Thoracic aorta (tissue), 2 donors: Measurements from ENCODE around the gene WDR20. TPM values are rescaled to one million over a fixed set of nuclear protein-coding genes. Genes with fewer than 3 reads are reported as not detected.
A peak's percentile ranks its signal among the peaks of the same experiment; 100 is the strongest.

Experiments
- ATAC-seq: fragments of 150-250 bp; one replicate; pipeline ENCODE4 v1.8.0; 2017; ENCODE audit warnings: low read depth; ENCODE audit not compliant: insufficient number of reproducible peaks, low FRiP score
- DNase-seq: peaks from one replicate; pipeline ENCODE4 v3.0.0-alpha.2; 2020; ENCODE audit warnings: low spot score
- H3K27ac ChIP-seq, 2 donors: fragments of 200-600 bp; sonication (generic); 1 replicate in 1 of 2; 2 replicates in 1 of 2; pipeline ENCODE4 v1.5.1; 2016; ENCODE audit warnings: mild to moderate bottlenecking in 2 of 2, moderate library complexity in 2 of 2
- H3K27me3 ChIP-seq: fragments of 200-600 bp; sonication (generic); replicated peaks from 2 replicates; pipeline ENCODE4 v1.6.0; 2016; ENCODE audit warnings: mild to moderate bottlenecking; ENCODE audit not compliant: insufficient read depth
- H3K36me3 ChIP-seq: fragments of 200-600 bp; sonication (generic); one replicate; pipeline ENCODE4 v1.5.1; 2016
- H3K4me1 ChIP-seq, 2 donors: fragments of 200-600 bp; sonication (generic); 1 replicate in 1 of 2; 2 replicates in 1 of 2; pipeline versions ENCODE4 v1.5.1 to v1.6.0; 2016; ENCODE audit warnings: low read depth in 2 of 2, mild to moderate bottlenecking in 1 of 2; ENCODE audit not compliant: control insufficient read depth in 1 of 2
- H3K4me3 ChIP-seq: fragments of 200-600 bp; sonication (generic); 2 replicates; pipeline ENCODE4 v1.5.1; 2016; ENCODE audit warnings: mild to moderate bottlenecking
- H3K9me3 ChIP-seq: fragments of 200-600 bp; sonication (generic); 2 replicates; pipeline ENCODE4 v1.5.1; 2016
- CTCF ChIP-seq: fragments of 200-600 bp; sonication (generic); IDR thresholded peaks from one replicate; pipeline ENCODE4 v1.5.1; 2019; ENCODE audit warnings: antibody characterized with exemption
- total RNA-seq, 2 donors: library from RNA; depleted of rRNA; stranded (reverse); fragments of >200 nt; gene quantifications; one replicate each; pipeline versions ENCODE4 v1.1.0 to v1.2.3, GENCODE V29; 2016

Gene WDR20
- total RNA-seq, 2 donors from 2014 or later: 11.0 to 30.0 TPM

GRCh38 chr14:102233081-102233480, 93.4 kb downstream of the WDR20 start:
- no peak for TF ChIP-seq CTCF
- no peak for ATAC-seq
- DNase-seq: no peak

GRCh38 chr14:102234331-102235264, 94.9 kb downstream of the WDR20 start:
- ATAC-seq (no peak), DNase-seq (no peak)
- no peaks in the 10 kb centered on the region for H3K36me3 ChIP-seq
- H3K4me3 ChIP-seq: peak overlapping the region; percentile 63
- H3K27ac ChIP-seq: peak overlapping the region in 1 of 2 donors; percentile 43
- TF ChIP-seq CTCF: no peak
- H3K9me3 ChIP-seq: no peaks in the 10 kb centered on the region
- H3K27me3 ChIP-seq: no peaks in the 10 kb centered on the region
- peaks cover 0 to 7% of the 10 kb centered on the region in 2 donors for H3K4me1 ChIP-seq

More at GRCh38 chr14:102233081-102233480, 93.4 kb downstream of the WDR20 start:
- Histone ChIP-seq H3K9me3 (no peaks in the 10 kb centered on the region), H3K4me3 (no peak overlapping the region), H3K27me3 (no peaks in the 10 kb centered on the region), H3K36me3 (no peaks in the 10 kb centered on the region), H3K4me1 (peaks cover 0 to 7% of the 10 kb centered on the region in 2 donors), H3K27ac (no peak overlapping the region)

DNA sequence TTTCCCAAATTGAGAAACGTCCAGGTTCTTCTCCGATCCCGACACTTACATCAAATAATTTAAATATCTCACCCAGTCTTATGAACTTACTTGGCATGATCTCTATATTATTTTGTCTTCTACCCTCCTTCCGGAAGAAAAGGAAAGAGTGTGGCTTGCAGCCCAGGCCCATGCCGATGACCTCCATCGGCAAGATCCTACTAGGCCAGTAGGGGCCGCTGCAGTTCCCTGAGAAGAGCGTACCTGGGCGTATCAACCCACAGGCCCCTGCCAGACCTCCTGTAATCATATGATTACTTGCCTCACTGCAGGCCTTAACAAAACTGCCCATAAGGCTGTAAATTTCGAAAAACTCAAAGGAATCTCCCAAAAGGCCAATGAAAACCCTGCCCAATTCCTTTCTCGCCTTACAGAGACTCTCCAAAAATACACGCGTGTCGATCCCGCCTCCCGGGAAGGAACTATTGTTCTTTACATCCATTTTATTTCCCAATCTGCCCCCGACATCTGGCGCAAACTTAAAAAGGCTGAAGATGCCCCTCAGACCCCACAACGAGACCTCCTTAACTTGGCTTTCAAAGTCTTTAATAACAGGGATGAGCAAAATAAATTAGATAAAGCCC, 95.7 kb downstream of the WDR20 start:
- DNase-seq: peak; percentile 59
- Histone ChIP-seq H3K36me3 (no peaks in the 10 kb centered on the region), H3K27ac (peak overlapping the region in 1 of 2 donors; percentile 43), H3K27me3 (no peaks in the 10 kb centered on the region), H3K4me1 (peaks cover 0 to 7% of the 10 kb centered on the region in 2 donors), H3K4me3 (peak overlapping the region; percentile 63), H3K9me3 (no peaks in the 10 kb centered on the region)
- ATAC-seq: peak; percentile 84
- peak; percentile 79 for TF ChIP-seq CTCF

- no peak for ATAC-seq
- no peaks in the 10 kb centered on the region for H3K9me3 ChIP-seq
- H3K36me3 ChIP-seq: no peaks in the 10 kb centered on the region
- no peak overlapping the region for H3K4me3 ChIP-seq
- no peak for DNase-seq
- H3K27ac ChIP-seq: no peak overlapping the region
- no peak for TF ChIP-seq CTCF
- no peaks in the 10 kb centered on the region for H3K27me3 ChIP-seq
- peaks cover 0 to 7% of the 10 kb centered on the region in 2 donors for H3K4me1 ChIP-seq
Observed at GRCh38 chr14:102236026-102236425, 96.3 kb downstream of the WDR20 start.

DNA sequence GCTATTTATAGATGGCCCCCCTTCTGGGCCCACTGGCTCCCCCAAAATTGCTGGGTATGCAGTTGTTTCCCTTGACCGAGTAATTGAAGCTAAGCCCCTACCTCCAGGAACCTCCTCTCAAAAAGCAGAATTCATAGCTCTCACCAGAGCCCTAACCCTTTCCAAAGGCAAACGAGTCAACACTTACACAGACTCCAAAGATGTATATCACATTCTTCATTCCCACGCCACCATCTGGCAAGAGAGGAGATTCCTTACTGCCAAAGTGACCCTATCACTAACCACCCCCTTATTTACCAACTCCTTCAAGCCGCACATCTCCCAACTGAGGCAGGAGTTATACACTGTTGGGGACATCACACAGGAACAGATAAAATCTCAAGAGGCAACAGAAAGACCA, 98.4 kb downstream of the WDR20 start:
- DNase-seq (no peak), ATAC-seq (no peak)
- Histone ChIP-seq H3K27ac (no peak overlapping the region), H3K36me3 (no peaks in the 10 kb centered on the region), H3K4me3 (no peak overlapping the region), H3K9me3 (no peaks in the 10 kb centered on the region), H3K27me3 (no peaks in the 10 kb centered on the region), H3K4me1 (peaks cover 0 to 7% of the 10 kb centered on the region in 2 donors)
- TF ChIP-seq CTCF: no peak
